Caco-2 (cell line): ENCODE data around the gene CARD6. TPM values are rescaled to one million over a fixed set of nuclear protein-coding genes. Genes with fewer than 3 reads are reported as not detected.

ENCODE experiments used
- BruUV-seq: library from RNA; stranded (reverse); fragments of 400-500 nt; replicated peaks from 2 replicates; lab custom pipeline; 2021; lab: Mats Ljungman, UMichigan
- CTCF ChIA-PET: fragments of 300-600 bp; sonication (Branson Sonifier 250); formaldehyde crosslinking; loops from one replicate; lab custom pipeline; 2022; ENCODE audit warnings: antibody characterized with exemption; lab: Charles Lee
- POLR2A ChIA-PET: fragments of 300-600 bp; sonication (Branson Sonifier 250); formaldehyde crosslinking; loops from one replicate; lab custom pipeline; 2022; ENCODE audit warnings: antibody characterized with exemption; lab: Charles Lee
- DNase-seq, 2 experiments: peaks; one replicate each; pipeline versions ENCODE4 v3.0.0 to v3.0.0-alpha.2; 2020 to 2022
- H3K27me3 ChIP-seq: replicated peaks from 2 replicates; pipeline ENCODE4 v1.6.0; 2011; ENCODE audit warnings: low read length; ENCODE audit not compliant: control insufficient read depth, insufficient read depth
- H3K36me3 ChIP-seq: 2 replicates; pipeline ENCODE4 v1.5.1; 2011; ENCODE audit warnings: low read length; ENCODE audit not compliant: control insufficient read depth, insufficient read depth
- H3K4me1 ChIP-seq: fragments of 250-450 bp; sonication (Bioruptor Pico); 2 replicates; pipeline ENCODE4 v1.5.1; 2020; ENCODE audit warnings: mild to moderate bottlenecking
- H3K4me3 ChIP-seq: 2 replicates; pipeline ENCODE4 v1.5.1; 2011; ENCODE audit warnings: low read depth, mild to moderate bottlenecking, control low read depth, low read length
- H3K9me3 ChIP-seq: fragments of 250-450 bp; sonication (Bioruptor Pico); 2 replicates; pipeline ENCODE4 v1.5.1; 2020; ENCODE audit warnings: mild to moderate bottlenecking, moderate library complexity
- H3K27ac Mint-ChIP-seq: one replicate; pipeline ENCODE4 v1.8.0; 2022; ENCODE audit warnings: mixed read lengths; ENCODE audit not compliant: unreplicated experiment
- H3K27me3 Mint-ChIP-seq: one replicate; pipeline ENCODE4 v1.8.0; 2022; ENCODE audit warnings: mixed read lengths; ENCODE audit not compliant: insufficient read depth, unreplicated experiment
- H3K36me3 Mint-ChIP-seq: one replicate; pipeline ENCODE4 v1.8.0; 2022; ENCODE audit warnings: mild to moderate bottlenecking, mixed read lengths; ENCODE audit not compliant: insufficient read depth, unreplicated experiment
- H3K4me1 Mint-ChIP-seq: one replicate; pipeline ENCODE4 v1.8.0; 2022; ENCODE audit warnings: low read depth, mixed read lengths; ENCODE audit not compliant: unreplicated experiment
- H3K4me3 Mint-ChIP-seq: one replicate; pipeline ENCODE4 v1.8.0; 2022; ENCODE audit warnings: mild to moderate bottlenecking, moderate library complexity, mixed read lengths; ENCODE audit not compliant: unreplicated experiment
- H3K9me3 Mint-ChIP-seq: one replicate; pipeline ENCODE4 v1.8.0; 2022; ENCODE audit warnings: mixed read lengths; ENCODE audit not compliant: unreplicated experiment
- intact Hi-C: fragments of 100-400 bp; cut with micrococcal nuclease; formaldehyde crosslinking; loops from one replicate; pipeline ENCODE4 v1.10.0; 2022; ENCODE audit not compliant: unreplicated experiment
- total RNA-seq: library from RNA; stranded (reverse); gene quantifications from 2 replicates; pipeline ENCODE4 v1.2.3, GENCODE V29; 2022
- TF ChIP-seq, protein P1 (sequence below), 2 experiments: fragments of 200-600 bp in 1 of 2; IDR thresholded peaks; 1 replicate in 1 of 2; 2 replicates in 1 of 2; pipeline versions ENCODE4 v1.5.1 to v1.8.0; 2011 to 2022; ENCODE audit warnings: antibody characterized with exemption in 1 of 2, control low read depth in 1 of 2, inconsistent platforms in 1 of 2, low read depth in 1 of 2, low read length in 1 of 2, mild to moderate bottlenecking in 1 of 2, moderate library complexity in 1 of 2; ENCODE audit not compliant: insufficient read depth in 1 of 2, severe bottlenecking in 1 of 2, unreplicated experiment in 1 of 2

Gene CARD6
- total RNA-seq, 1 experiment from 2014 or later, result 0.14 TPM

DNA sequence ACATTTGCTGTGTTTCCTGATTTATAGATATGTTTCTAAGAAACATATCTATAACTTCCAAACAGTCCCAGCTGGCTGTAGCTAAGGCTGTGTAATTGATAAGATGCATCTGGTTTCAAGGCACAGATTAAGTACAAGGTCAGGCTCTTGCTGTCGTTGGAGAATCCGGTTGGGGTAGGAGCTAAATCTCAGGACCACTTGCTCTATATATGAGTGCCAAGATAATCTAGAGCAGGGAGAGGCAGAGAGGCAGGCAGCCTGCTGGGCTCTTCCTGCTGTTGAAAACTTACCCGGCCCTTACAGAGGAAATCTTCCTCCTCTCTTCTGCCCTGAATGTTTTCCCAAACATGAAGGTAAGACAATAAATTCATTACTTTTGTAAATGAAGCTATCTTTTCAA, 68.1 kb downstream of the CARD6 start, which contains the start of gene C7:
TSS of gene C7 (plus strand) at position 234 of the 400 bp plus-strand sequence. CDS start at position 348, 114 bp downstream.
- ChIA-PET POLR2A (no interaction called here), CTCF (no interaction called here)
- Histone ChIP-seq H3K4me3 (no peak within 1 kb of the TSS), H3K4me1 (no peaks in the 10 kb centered on the region), H3K36me3 (no peaks in the 10 kb centered on the region), H3K27me3 (no peaks in the 10 kb centered on the region), H3K9me3 (no peaks in the 10 kb centered on the region)
- H3K27ac Mint-ChIP-seq, result no peak within 1 kb of the TSS
- H3K4me1 Mint-ChIP-seq, result peaks cover 12% of the 10 kb centered on the region
- H3K4me3 Mint-ChIP-seq, result no peak within 1 kb of the TSS
- peaks cover 11% of the 10 kb centered on the region for H3K9me3 Mint-ChIP-seq
- BruUV-seq, result no TSS peak
- H3K27me3 Mint-ChIP-seq, result peaks cover 5% of the 10 kb centered on the region
- DNase-seq, result no peak
- H3K36me3 Mint-ChIP-seq, result no peaks in the 10 kb centered on the region
- TF ChIP-seq, protein P1, sequence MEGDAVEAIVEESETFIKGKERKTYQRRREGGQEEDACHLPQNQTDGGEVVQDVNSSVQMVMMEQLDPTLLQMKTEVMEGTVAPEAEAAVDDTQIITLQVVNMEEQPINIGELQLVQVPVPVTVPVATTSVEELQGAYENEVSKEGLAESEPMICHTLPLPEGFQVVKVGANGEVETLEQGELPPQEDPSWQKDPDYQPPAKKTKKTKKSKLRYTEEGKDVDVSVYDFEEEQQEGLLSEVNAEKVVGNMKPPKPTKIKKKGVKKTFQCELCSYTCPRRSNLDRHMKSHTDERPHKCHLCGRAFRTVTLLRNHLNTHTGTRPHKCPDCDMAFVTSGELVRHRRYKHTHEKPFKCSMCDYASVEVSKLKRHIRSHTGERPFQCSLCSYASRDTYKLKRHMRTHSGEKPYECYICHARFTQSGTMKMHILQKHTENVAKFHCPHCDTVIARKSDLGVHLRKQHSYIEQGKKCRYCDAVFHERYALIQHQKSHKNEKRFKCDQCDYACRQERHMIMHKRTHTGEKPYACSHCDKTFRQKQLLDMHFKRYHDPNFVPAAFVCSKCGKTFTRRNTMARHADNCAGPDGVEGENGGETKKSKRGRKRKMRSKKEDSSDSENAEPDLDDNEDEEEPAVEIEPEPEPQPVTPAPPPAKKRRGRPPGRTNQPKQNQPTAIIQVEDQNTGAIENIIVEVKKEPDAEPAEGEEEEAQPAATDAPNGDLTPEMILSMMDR (IDR thresholded peaks at IDR 0.05; ENCODE audit: insufficient read depth in 1 of 2, low read depth in 1 of 2, low read length in 1 of 2, severe bottlenecking in 1 of 2, unreplicated experiment in 1 of 2), result no peak
- intact Hi-C loops, result no loop called here

DNA sequence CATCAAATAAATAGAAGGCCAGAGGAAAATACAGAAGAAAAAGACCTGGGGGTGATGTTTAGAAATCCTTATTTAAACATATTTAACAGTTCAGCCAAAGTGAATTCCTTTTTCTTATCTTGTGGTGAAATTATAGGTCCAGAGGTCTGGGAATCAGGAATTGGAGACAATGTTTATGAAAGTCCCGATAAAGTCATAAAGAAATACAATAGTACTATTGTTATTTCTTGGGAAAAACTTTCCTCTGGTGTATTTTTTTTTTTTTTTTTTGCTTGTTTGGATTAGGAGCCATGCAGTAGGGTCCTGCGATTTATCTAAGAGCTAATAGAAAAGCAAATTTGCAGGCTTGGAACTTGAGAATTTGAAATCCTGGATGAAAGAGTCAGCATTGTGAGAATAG, 68.6 kb downstream of the CARD6 start:
- intact Hi-C loops, result no loop called here
- POLR2A ChIA-PET, result no interaction called here
- H3K27ac Mint-ChIP-seq, result no peak overlapping the region
- Histone ChIP-seq H3K36me3 (no peaks in the 10 kb centered on the region), H3K4me1 (no peaks in the 10 kb centered on the region), H3K9me3 (no peaks in the 10 kb centered on the region), H3K27me3 (no peaks in the 10 kb centered on the region), H3K4me3 (no peak overlapping the region)
- no peaks in the 10 kb centered on the region for H3K36me3 Mint-ChIP-seq
- H3K27me3 Mint-ChIP-seq, result peaks cover 5% of the 10 kb centered on the region
- peaks cover 11% of the 10 kb centered on the region for H3K9me3 Mint-ChIP-seq
- CTCF ChIA-PET, result no interaction called here
- no TSS peak for BruUV-seq
- no peak overlapping the region for H3K4me3 Mint-ChIP-seq
- no peak for DNase-seq
- TF ChIP-seq, protein P1 (IDR thresholded peaks at IDR 0.05; ENCODE audit: insufficient read depth in 1 of 2, low read depth in 1 of 2, low read length in 1 of 2, severe bottlenecking in 1 of 2, unreplicated experiment in 1 of 2), result no peak
- peaks cover 12% of the 10 kb centered on the region for H3K4me1 Mint-ChIP-seq

Other genes with a start within 250 kb of the CARD6 start
- gene PTGER4, start 161.5 kb upstream of the CARD6 start, total RNA-seq, result 0.16 TPM in 1 of 2 replicates, not detected in the other
- gene TTC33, start 85.4 kb upstream of the CARD6 start, total RNA-seq, result 8.6 and 10.4 TPM in 2 replicates
- 64.6 and 69.2 TPM in 2 replicates for gene PRKAA1, start 43.0 kb upstream of the CARD6 start, total RNA-seq
- gene RPL37, start 6.1 kb upstream of the CARD6 start, total RNA-seq, result 1,699 and 1,723 TPM in 2 replicates
- 0.63 TPM in 1 of 2 replicates, not detected in the other for gene C7, start 68.1 kb downstream of the CARD6 start, total RNA-seq
- gene MROH2B, start 230.0 kb downstream of the CARD6 start, total RNA-seq, result not detected in 2 replicates